GM19099 (cell line): ENCODE measurements around the gene KCNQ1.

Experiments
- POLR2A ChIP-seq: IDR thresholded peaks from 3 replicates; pipeline ENCODE4 v1.6.1; 2011; ENCODE audit warnings: low read depth; ENCODE audit not compliant: insufficient read length; ENCODE audit errors: extremely low read depth

The KCNQ1 gene

GRCh38 chr11:2846056-2846455 is 401.2 kb downstream of the KCNQ1 start:
- TF ChIP-seq POLR2A, result no peak

GRCh38 chr11:2846470-2846869 is 401.7 kb downstream of the KCNQ1 start:
- no peak for TF ChIP-seq POLR2A

- no peak for TF ChIP-seq POLR2A
Measured at GRCh38 chr11:2847561-2847960, 402.8 kb downstream of the KCNQ1 start.

GRCh38 chr11:2848497-2848896 is 403.7 kb downstream of the KCNQ1 start:
- TF ChIP-seq POLR2A, result no peak

- no peak for TF ChIP-seq POLR2A
Measured at GRCh38 chr11:2849994-2850770, 405.4 kb downstream of the KCNQ1 start.

- no peak for TF ChIP-seq POLR2A
Measured at GRCh38 chr11:2853401-2853800, 408.6 kb downstream of the KCNQ1 start.

- no peak for TF ChIP-seq POLR2A
Measured at GRCh38 chr11:2853997-2854560, 409.3 kb downstream of the KCNQ1 start.

GRCh38 chr11:2855162-2855561 is 410.4 kb downstream of the KCNQ1 start:
- no peak for TF ChIP-seq POLR2A

GRCh38 chr11:2857276-2857675 is 412.5 kb downstream of the KCNQ1 start:
- TF ChIP-seq POLR2A, result no peak

- TF ChIP-seq POLR2A, result no peak
Measured at GRCh38 chr11:2857918-2858317, 413.1 kb downstream of the KCNQ1 start.

GRCh38 chr11:2858995-2859698 is 414.3 kb downstream of the KCNQ1 start:
- TF ChIP-seq POLR2A, result no peak

- no peak for TF ChIP-seq POLR2A
Measured at GRCh38 chr11:2859699-2860037, 414.9 kb downstream of the KCNQ1 start.

- TF ChIP-seq POLR2A, result no peak
Measured at GRCh38 chr11:2860636-2861035, 415.8 kb downstream of the KCNQ1 start.

- no peak for TF ChIP-seq POLR2A
Measured at GRCh38 chr11:2862395-2863275, 417.8 kb downstream of the KCNQ1 start.

- TF ChIP-seq POLR2A, result no peak
Measured at GRCh38 chr11:2863276-2863618, 418.4 kb downstream of the KCNQ1 start.
